ENCODE measurements around the gene SCUBE1.

The SCUBE1 gene

GRCh38 chr22:43247546-43248260 lies 95.5 kb downstream of the SCUBE1 start:
- no peak overlapping the region for H3K4me3 ChIP-seq (replicated peaks; ENCODE audit: low read depth, low read length)
- no peak for DNase-seq (ENCODE audit: low read depth)
- TF ChIP-seq CTCF (IDR thresholded peaks at IDR 0.05; ENCODE audit: low read length, missing control alignments): no peak

- TF ChIP-seq CTCF (IDR thresholded peaks at IDR 0.05; ENCODE audit: low read length, missing control alignments): no peak
- H3K4me3 ChIP-seq (replicated peaks; ENCODE audit: low read depth, low read length): no peak overlapping the region
- DNase-seq (ENCODE audit: low read depth): no peak
Observed at GRCh38 chr22:43246188-43246587, 97.0 kb downstream of the SCUBE1 start.

- no peak overlapping the region for H3K4me3 ChIP-seq (replicated peaks; ENCODE audit: low read depth, low read length)
- no peak for DNase-seq (ENCODE audit: low read depth)
- no peak for TF ChIP-seq CTCF (IDR thresholded peaks at IDR 0.05; ENCODE audit: low read length, missing control alignments)
Observed at GRCh38 chr22:43245717-43246116, 97.5 kb downstream of the SCUBE1 start.

GRCh38 chr22:43244803-43245527 lies 98.2 kb downstream of the SCUBE1 start:
- no peak for TF ChIP-seq CTCF (IDR thresholded peaks at IDR 0.05; ENCODE audit: low read length, missing control alignments)
- DNase-seq (ENCODE audit: low read depth): no peak
- no peak overlapping the region for H3K4me3 ChIP-seq (replicated peaks; ENCODE audit: low read depth, low read length)

GRCh38 chr22:43244402-43244801 lies 98.8 kb downstream of the SCUBE1 start:
- no peak for DNase-seq (ENCODE audit: low read depth)
- no peak overlapping the region for H3K4me3 ChIP-seq (replicated peaks; ENCODE audit: low read depth, low read length)
- TF ChIP-seq CTCF (IDR thresholded peaks at IDR 0.05; ENCODE audit: low read length, missing control alignments): no peak

GRCh38 chr22:43243324-43243723 lies 99.8 kb downstream of the SCUBE1 start:
- no peak overlapping the region for H3K4me3 ChIP-seq (replicated peaks; ENCODE audit: low read depth, low read length)
- TF ChIP-seq CTCF (IDR thresholded peaks at IDR 0.05; ENCODE audit: low read length, missing control alignments): no peak
- no peak for DNase-seq (ENCODE audit: low read depth)

Data from fibroblast of pulmonary artery (primary cell).